HG02759 (cell line): Measurements from ENCODE around the gene ZNF483.
"Not testable (repeated sequence)": the region's sequence is repeated elsewhere in the genome, so short reads cannot be mapped to it uniquely, and the experiment has no call there.

Experiments used
- ATAC-seq: cut with Tn5 transposase; IDR thresholded peaks from one replicate; pipeline ENCODE4 v1.9.1; 2021; ENCODE audit warnings: mild to moderate bottlenecking, moderate library complexity; ENCODE audit not compliant: unreplicated experiment

ZNF483 gene

GRCh38 chr9:111525056-111525977 lies at the start of gene ZNF483:
TSS of gene ZNF483 (plus strand) at chr9:111525179. CDS start at chr9:111527396, 2,217 bp downstream.
- peak; percentile 66 for ATAC-seq

- no peak for ATAC-seq
Measured at GRCh38 chr9:111475195-111475594, 49.8 kb upstream of the ZNF483 start.

- ATAC-seq, result no peak
Measured at GRCh38 chr9:111477677-111478076, 47.3 kb upstream of the ZNF483 start.

- ATAC-seq, result no peak
Measured at GRCh38 chr9:111481885-111482636, 42.9 kb upstream of the ZNF483 start.

- ATAC-seq, result peak; percentile 62
Measured at GRCh38 chr9:111482694-111483438, 42.1 kb upstream of the ZNF483 start.

- peak; percentile 45 for ATAC-seq
Measured at GRCh38 chr9:111483439-111483857, 41.5 kb upstream of the ZNF483 start.

- peak; percentile 58 for ATAC-seq
Measured at GRCh38 chr9:111483858-111484571, 41.0 kb upstream of the ZNF483 start, which contains the start of gene ECPAS. TSS of gene ECPAS (minus strand) at chr9:111484383. CDS start at chr9:111472918, 11,465 bp downstream.

GRCh38 chr9:111484572-111484894 lies 40.4 kb upstream of the ZNF483 start:
- no peak for ATAC-seq

GRCh38 chr9:111497196-111497595 lies 27.8 kb upstream of the ZNF483 start:
- ATAC-seq, result not testable (repeated sequence)

- ATAC-seq, result no peak
Measured at GRCh38 chr9:111501005-111501562, 23.9 kb upstream of the ZNF483 start.

GRCh38 chr9:111501648-111502047 lies 23.3 kb upstream of the ZNF483 start:
- no peak for ATAC-seq

GRCh38 chr9:111502506-111502905 lies 22.5 kb upstream of the ZNF483 start:
- no peak for ATAC-seq

- ATAC-seq, result not testable (repeated sequence)
Measured at GRCh38 chr9:111511581-111511980, 13.4 kb upstream of the ZNF483 start.

- ATAC-seq, result no peak
Measured at GRCh38 chr9:111514967-111515366, 10.0 kb upstream of the ZNF483 start.

- no peak for ATAC-seq
Measured at GRCh38 chr9:111516061-111516465, 8.9 kb upstream of the ZNF483 start.

- ATAC-seq, result no peak
Measured at GRCh38 chr9:111524731-111525055, 286 bp upstream of the ZNF483 start.

GRCh38 chr9:111527347-111527746 lies 2.4 kb downstream of the ZNF483 start:
- ATAC-seq, result no peak

- ATAC-seq, result no peak
Measured at GRCh38 chr9:111529787-111530186, 4.8 kb downstream of the ZNF483 start.

GRCh38 chr9:111531716-111532115 lies 6.7 kb downstream of the ZNF483 start:
- no peak for ATAC-seq

GRCh38 chr9:111533099-111533790 lies 8.3 kb downstream of the ZNF483 start:
- ATAC-seq, result no peak
